Measurements from ENCODE around the gene PLIN3. TPM values are rescaled to one million over a fixed set of nuclear protein-coding genes. Genes with fewer than 3 reads are reported as not detected.

PLIN3 gene
- total and polyA plus RNA-seq, 2 of the 8 experiments (the other 6 are each of a cell fraction or from before 2014, with no cell fraction given): 60.7 to 61.5 TPM

GRCh38 chr19:4801085-4801619, 66.3 kb downstream of the PLIN3 start (continued):
- TF ChIP-seq SAP30 (IDR thresholded peaks at IDR 0.05; ENCODE audit: insufficient read depth, insufficient replicate concordance, low read length): no peak
- TF ChIP-seq POU5F1 (IDR thresholded peaks at IDR 0.05; ENCODE audit: low read depth, low read length): no peak
